Epithelial cell of esophagus (primary cell): ENCODE results near the gene SMYD3.

ENCODE experiments used
- DNase-seq: peaks from one replicate; pipeline ENCODE4 v3.0.0; 2010; ENCODE audit warnings: low read depth
- H3K4me3 ChIP-seq: 2 replicates; pipeline ENCODE4 v1.5.1; 2011; ENCODE audit warnings: mild to moderate bottlenecking, low read length, control low read depth
- TF ChIP-seq, protein P1 (sequence below): IDR thresholded peaks from 2 replicates; pipeline ENCODE4 v1.5.1; 2011; ENCODE audit warnings: low read depth, mild to moderate bottlenecking, low read length, control low read depth, inconsistent platforms; ENCODE audit not compliant: insufficient read depth; ENCODE audit errors: missing control alignments

Gene SMYD3

DNA sequence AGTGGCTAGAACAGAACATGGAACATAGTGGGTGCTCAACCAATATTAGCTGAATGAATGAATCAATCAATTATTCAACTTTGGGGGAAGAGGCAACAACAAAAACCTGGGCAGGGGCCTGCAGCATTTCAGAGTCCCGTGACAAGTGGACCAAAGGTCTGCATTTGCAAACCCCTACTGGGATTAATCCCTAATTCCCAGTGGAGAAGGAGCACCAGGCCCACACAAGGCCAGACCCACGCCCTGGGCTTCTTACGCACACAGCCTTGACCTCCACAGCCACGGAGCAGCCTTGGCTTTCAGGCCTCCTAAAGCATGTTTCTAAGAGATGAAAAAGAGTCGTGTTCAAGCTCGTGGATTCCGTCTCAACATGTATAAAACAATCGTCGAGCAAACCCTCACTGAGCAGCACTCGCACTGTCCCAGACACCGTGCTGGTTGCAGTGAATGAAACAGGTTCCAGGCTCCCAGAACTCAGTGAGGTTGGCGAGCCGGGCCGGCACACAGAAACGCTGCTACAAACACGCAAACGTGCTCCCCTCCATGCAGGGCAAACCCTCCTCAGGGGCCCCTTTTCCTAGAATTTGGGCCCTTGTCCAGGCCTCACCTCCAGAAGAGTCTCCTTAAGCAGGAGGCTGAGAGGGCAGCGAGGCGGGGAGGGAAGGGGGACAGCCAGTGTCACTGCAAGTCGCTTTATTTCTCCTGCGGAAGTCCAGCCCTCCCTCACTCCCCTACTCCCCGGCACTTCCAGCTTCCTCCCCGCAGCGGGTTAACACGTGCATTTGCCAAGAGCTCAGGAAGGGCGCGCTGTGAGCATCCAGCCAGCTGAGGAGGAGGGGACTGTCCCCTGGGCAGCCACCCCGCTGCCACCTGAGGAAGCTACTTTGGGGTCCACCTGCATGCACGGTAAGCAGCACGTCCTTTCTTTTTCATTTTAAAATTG is 795.8 kb downstream of the SMYD3 start:
- H3K4me3 ChIP-seq = no peak overlapping the region
- TF ChIP-seq, protein P1, sequence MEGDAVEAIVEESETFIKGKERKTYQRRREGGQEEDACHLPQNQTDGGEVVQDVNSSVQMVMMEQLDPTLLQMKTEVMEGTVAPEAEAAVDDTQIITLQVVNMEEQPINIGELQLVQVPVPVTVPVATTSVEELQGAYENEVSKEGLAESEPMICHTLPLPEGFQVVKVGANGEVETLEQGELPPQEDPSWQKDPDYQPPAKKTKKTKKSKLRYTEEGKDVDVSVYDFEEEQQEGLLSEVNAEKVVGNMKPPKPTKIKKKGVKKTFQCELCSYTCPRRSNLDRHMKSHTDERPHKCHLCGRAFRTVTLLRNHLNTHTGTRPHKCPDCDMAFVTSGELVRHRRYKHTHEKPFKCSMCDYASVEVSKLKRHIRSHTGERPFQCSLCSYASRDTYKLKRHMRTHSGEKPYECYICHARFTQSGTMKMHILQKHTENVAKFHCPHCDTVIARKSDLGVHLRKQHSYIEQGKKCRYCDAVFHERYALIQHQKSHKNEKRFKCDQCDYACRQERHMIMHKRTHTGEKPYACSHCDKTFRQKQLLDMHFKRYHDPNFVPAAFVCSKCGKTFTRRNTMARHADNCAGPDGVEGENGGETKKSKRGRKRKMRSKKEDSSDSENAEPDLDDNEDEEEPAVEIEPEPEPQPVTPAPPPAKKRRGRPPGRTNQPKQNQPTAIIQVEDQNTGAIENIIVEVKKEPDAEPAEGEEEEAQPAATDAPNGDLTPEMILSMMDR = no peak
- no peak for DNase-seq

DNA sequence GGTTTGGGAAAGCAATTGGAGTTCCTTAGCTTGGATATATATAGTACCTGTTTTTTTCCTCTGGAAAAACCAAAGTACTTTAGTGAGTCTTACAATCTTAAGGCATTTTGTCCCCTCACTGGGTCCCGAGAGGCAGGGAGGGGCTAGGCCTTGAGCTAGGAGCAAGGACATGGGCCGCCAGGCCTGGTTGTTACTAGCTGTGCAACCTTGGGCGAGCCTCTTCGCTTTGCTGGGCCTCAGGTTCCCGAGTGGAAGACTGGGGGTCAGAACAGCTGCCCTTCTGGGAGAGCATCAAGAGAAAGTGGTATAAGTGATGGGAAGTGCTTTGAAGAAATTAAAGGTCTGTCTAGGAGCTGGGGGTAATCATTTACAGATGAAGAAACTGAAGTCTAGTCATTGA is 799.1 kb downstream of the SMYD3 start:
- no peak for DNase-seq
- H3K4me3 ChIP-seq = no peak overlapping the region
- TF ChIP-seq, protein P1 = no peak

DNA sequence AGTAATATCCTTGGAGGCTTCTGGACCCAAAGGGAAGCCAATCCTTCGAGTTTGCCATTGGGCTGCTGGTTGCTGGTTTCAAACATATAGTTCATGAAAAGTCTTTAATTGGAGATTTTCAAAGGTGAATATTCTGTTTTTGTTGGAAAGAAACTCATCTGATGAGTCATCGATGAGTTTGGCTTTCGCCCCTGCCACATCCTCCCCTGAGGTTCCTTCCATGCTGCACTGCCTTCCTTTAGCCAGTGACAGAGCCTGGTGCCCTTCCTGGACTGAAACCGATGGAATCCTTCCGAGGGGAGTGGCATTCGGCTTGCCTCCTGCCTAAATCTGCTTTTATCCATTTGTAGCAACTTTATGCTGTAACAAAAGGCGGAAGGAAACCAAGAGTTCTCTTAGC is 802.3 kb downstream of the SMYD3 start:
- TF ChIP-seq, protein P1 = no peak

DNA sequence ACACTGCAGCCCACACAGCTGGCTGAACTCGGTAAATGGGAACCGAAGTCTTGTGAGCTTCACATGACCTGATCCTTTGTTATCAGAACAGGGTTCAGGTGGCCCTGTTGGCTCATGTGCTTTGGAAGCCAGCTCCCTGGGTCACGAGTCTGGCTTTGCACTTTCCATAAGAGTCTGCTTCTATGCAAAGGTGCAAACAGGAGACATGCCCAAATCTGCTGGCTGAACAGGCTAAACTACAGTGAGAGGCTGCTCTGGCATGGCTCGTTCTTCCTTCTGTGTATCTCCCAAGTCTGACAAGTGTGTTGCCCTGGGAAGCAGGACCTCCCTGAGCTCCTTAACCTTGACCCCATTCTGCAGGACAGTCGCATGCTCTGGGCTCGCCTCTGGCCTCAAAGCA is 802.7 kb downstream of the SMYD3 start:
- DNase-seq = no peak
- H3K4me3 ChIP-seq = no peak overlapping the region
- TF ChIP-seq, protein P1 = no peak

More for the DNA sequence above, 802.3 kb downstream of the SMYD3 start:
- no peak overlapping the region for H3K4me3 ChIP-seq
- DNase-seq = no peak

DNA sequence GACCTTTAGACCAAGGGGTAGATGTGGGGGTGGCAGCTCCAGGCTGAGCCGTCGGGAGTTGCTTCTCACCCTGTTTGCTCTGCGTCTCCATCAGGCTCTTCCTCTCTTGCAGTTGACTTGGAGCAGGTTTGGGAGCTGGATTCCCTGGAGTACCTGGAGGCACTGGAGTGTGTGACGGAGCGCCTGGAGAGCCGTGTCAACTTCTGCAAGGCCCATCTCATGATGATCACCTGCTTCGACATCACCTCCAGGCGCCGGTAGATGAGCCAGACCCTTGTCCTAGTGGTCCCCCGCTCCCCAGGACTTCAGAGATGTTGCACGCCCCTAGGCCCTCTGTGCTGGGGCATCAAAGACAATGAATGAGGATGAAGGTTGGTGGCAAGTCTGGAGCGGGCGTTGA is 804.7 kb downstream of the SMYD3 start:
- H3K4me3 ChIP-seq = no peak overlapping the region
- TF ChIP-seq, protein P1 = no peak
- DNase-seq = no peak

DNA sequence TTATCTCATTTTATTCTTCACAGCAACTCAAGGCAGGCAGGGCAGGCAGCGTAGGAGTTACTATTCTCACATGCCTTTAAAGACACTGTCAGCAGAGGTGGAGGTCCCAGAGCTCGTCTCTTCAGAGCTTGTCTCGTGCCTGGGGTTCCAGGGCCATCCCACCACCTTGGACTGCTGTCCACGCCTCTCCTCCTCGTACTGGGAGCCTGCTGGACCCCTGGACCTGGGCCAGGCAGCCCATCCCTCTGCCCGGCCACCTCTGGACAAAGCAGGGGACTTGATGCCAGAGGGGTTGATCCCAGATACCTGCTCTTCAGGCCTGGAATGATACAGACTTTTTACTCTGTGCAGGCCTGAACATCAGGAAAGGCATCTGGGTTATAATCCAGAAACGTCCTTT is 805.4 kb downstream of the SMYD3 start:
- DNase-seq = no peak
- TF ChIP-seq, protein P1 = no peak
- H3K4me3 ChIP-seq = no peak overlapping the region

DNA sequence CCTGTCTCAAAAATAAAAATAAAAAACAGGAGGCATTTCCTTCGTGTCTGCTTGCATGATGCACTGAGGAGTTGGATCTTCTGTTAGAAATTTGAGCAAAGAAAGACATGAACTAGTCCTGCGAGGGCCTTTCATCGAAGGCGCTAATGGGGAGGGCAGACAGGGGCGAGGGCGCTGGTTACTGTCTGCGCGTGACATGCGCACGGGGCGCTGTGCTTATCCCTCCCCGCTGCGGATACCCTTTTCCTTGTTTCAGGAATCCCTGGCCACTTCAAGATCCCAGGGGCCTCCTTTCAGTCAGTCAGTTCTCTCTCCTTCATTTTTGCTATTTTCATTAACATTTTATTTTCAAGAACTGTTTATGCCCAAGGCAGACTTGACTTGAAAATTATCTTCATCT is 806.4 kb downstream of the SMYD3 start:
- no peak overlapping the region for H3K4me3 ChIP-seq
- no peak for DNase-seq
- TF ChIP-seq, protein P1 = no peak
